NB4 (cell line): ENCODE measurements around the gene CDC42.
"Not testable (repeated sequence)": the region's sequence is repeated elsewhere in the genome, so short reads cannot be mapped to it uniquely, and the experiment has no call there.

ENCODE experiments used
- MAX ChIP-seq: IDR thresholded peaks from 2 replicates; pipeline ENCODE4 v1.6.1; 2011; ENCODE audit warnings: low read depth, low read length
- MYC ChIP-seq: IDR thresholded peaks from 2 replicates; pipeline ENCODE4 v1.6.1; 2011; ENCODE audit warnings: low read depth, low read length
- POLR2A ChIP-seq: IDR thresholded peaks from 2 replicates; pipeline ENCODE4 v1.6.1; 2011; ENCODE audit warnings: mild to moderate bottlenecking; ENCODE audit not compliant: insufficient read length; ENCODE audit errors: extremely low read depth
- TF ChIP-seq, protein P1 (sequence below): IDR thresholded peaks from one replicate; pipeline ENCODE4 v1.5.1; 2012; ENCODE audit warnings: low read depth, low read length

DNA sequence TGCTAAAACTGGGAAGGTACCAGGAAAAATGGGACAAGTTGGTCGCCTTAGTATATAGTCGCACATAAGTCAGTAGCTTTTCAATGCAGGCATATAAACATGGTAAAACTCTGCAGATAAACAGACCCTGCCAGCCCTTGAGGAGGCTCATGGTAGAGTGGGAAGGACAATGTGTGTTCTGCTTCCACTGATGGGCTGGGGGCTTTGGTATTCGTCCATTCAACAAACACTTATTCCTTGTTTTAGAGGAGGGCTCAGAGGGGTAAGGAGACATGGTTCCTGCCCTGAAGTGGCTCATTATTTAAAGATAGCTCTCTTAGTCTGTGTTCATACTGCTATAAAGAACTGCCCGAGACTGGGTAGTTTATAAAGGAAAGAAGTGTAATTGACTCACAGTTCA lies 39.8 kb upstream of the CDC42 start:
- TF ChIP-seq MAX, POLR2A, MYC: not testable (repeated sequence)
- TF ChIP-seq, protein P1, sequence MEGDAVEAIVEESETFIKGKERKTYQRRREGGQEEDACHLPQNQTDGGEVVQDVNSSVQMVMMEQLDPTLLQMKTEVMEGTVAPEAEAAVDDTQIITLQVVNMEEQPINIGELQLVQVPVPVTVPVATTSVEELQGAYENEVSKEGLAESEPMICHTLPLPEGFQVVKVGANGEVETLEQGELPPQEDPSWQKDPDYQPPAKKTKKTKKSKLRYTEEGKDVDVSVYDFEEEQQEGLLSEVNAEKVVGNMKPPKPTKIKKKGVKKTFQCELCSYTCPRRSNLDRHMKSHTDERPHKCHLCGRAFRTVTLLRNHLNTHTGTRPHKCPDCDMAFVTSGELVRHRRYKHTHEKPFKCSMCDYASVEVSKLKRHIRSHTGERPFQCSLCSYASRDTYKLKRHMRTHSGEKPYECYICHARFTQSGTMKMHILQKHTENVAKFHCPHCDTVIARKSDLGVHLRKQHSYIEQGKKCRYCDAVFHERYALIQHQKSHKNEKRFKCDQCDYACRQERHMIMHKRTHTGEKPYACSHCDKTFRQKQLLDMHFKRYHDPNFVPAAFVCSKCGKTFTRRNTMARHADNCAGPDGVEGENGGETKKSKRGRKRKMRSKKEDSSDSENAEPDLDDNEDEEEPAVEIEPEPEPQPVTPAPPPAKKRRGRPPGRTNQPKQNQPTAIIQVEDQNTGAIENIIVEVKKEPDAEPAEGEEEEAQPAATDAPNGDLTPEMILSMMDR, result not testable (repeated sequence)
